VCaP (cell line): Measurements from ENCODE around the gene ZNF629.

Source experiments
- H3K27ac ChIP-seq: fragments of 450-650 bp; 2 replicates; pipeline ENCODE4 v1.5.1; 2017
- TF ChIP-seq, protein P1 (sequence below): fragments of 450-650 bp; conservative IDR thresholded peaks from 2 replicates; pipeline ENCODE4 v1.5.1; 2017; ENCODE audit warnings: mild to moderate bottlenecking, moderate library complexity

Gene ZNF629

GRCh38 chr16:30762991-30763725 is 23.8 kb downstream of the ZNF629 start:
- peak overlapping the region; percentile 75; the same call in 1 of the 2 replicates for H3K27ac ChIP-seq
- TF ChIP-seq, protein P1, sequence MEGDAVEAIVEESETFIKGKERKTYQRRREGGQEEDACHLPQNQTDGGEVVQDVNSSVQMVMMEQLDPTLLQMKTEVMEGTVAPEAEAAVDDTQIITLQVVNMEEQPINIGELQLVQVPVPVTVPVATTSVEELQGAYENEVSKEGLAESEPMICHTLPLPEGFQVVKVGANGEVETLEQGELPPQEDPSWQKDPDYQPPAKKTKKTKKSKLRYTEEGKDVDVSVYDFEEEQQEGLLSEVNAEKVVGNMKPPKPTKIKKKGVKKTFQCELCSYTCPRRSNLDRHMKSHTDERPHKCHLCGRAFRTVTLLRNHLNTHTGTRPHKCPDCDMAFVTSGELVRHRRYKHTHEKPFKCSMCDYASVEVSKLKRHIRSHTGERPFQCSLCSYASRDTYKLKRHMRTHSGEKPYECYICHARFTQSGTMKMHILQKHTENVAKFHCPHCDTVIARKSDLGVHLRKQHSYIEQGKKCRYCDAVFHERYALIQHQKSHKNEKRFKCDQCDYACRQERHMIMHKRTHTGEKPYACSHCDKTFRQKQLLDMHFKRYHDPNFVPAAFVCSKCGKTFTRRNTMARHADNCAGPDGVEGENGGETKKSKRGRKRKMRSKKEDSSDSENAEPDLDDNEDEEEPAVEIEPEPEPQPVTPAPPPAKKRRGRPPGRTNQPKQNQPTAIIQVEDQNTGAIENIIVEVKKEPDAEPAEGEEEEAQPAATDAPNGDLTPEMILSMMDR: no peak

- H3K27ac ChIP-seq: peak within 1 kb of the TSS; percentile 75
These were observed 24.8 kb downstream of the ZNF629 start, which contains the start of the genes CFAP119 and RNF40 for GRCh38 chr16:30761928-30762902. Gene CFAP119 (minus strand): TSS chr16:30762062. CDS start chr16:30761748, 314 bp downstream. Gene RNF40 (plus strand): TSS chr16:30762322. CDS start chr16:30762546, 224 bp downstream.

DNA sequence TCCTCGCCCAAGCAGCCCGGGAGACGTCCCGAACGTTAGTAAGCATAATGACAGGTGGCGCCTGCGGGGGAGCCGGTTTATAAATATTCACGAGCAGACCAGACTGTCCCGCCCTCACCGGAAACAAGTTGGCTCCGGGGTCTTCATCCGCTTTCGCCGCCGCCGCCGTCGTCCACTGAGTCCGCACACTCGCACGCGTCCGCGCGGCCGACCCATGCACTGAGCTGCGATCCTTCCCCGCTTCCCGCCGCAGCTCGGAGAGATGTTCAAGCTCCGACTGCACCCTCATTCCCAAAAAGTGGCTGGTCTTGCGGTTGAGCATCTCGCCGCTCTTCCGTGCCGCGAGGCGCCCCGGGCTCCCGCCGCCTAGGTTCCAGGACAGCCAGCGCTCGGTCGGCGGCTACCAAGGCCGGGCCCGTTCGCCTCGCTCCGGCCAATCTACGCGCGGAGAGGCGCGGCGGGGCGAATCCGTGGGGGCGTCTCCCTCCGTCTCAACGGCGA is 25.5 kb downstream of the ZNF629 start:
- TF ChIP-seq, protein P1: no peak
- peak overlapping the region; percentile 75 for H3K27ac ChIP-seq

More at GRCh38 chr16:30761928-30762902, 24.8 kb downstream of the ZNF629 start, which contains the start of the genes CFAP119 and RNF40:
- TF ChIP-seq, protein P1: no peak

- TF ChIP-seq, protein P1: no peak
- H3K27ac ChIP-seq: peak overlapping the region; percentile 75
These were observed 26.2 kb downstream of the ZNF629 start for GRCh38 chr16:30760577-30761426.

DNA sequence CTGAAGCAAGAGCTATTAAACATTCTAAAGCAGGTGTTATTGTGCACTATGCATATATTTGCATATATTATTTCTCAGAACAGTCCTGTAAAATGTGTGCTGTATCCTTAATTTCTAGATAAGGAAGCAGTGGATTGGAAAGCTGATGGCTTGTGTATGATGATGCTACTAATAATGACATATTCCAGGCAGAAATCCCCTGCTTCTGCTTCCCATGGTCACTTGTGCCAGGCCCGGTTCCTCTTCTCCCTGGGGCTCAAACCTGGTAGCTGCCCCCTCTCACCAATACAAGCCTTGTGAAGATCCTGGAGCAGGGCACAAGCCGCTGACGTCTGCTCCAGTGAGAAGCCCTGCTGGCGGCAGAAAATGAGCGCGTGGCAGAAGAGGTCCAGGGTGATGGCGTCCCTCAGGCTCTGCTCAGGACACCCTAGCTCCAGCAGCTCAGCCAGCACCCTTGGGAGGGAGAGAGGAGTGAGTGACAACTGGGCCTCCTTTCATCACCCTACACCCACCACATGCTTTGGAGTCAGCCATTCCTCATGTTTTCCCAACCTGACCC is 26.9 kb downstream of the ZNF629 start:
- no peak overlapping the region for H3K27ac ChIP-seq

GRCh38 chr16:30758988-30759491 is 28.0 kb downstream of the ZNF629 start:
- no peak overlapping the region for H3K27ac ChIP-seq
- TF ChIP-seq, protein P1: no peak

More for the DNA sequence above, 26.9 kb downstream of the ZNF629 start:
- TF ChIP-seq, protein P1: no peak
